ENCODE results near the gene MB.
"Not testable (repeated sequence)": the region's sequence is repeated elsewhere in the genome, so short reads cannot be mapped to it uniquely, and the experiment has no call there.

Gene MB

DNA sequence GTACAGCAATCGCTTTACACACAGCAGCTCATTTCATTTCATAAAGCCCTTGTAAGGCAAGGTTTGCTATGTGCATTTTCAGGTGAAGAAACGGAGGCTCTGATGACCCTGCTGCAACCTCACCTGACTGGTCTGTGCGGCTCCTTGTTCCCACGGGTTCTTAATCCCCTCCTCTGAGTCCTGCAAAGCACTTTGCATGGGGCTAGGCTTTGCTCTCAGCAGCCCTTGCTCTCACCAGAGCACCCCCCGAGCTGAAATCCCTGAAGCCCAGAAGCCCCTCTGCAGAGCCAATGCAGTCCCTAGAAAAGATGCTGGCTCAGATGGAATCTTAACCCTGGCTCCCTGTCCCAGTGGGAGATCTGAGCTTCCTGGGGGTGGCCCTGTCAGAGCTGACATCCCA, 20.1 kb upstream of the MB start:
- no peak for DNase-seq (ENCODE audit: low read depth)

GRCh38 chr22:35634943-35635540, 17.9 kb upstream of the MB start:
- DNase-seq (ENCODE audit: low read depth), result no peak

DNA sequence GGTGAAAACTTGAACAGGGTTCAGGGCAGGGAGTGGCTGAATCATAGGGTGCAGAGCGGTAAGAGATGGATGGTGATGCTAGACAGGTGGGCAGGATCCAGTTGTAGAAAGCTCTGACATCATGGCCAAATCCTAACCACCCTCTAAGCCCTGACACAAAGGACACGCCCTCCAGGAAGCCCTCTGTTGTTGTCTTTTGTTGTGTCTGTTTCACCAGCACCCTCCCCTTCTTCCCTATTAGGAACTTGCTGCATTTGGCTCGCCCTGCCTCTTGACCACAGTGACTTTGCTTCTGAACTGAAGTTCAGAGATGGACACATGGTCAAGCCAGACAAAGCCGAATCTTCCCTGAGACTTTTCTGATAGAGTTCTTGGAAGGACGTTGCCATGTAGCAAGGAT, 16.9 kb upstream of the MB start:
- no peak for DNase-seq (ENCODE audit: low read depth)

- no peak for DNase-seq (ENCODE audit: low read depth)
Observed at GRCh38 chr22:35633520-35633919, 16.4 kb upstream of the MB start.

- no peak for DNase-seq (ENCODE audit: low read depth)
Observed at GRCh38 chr22:35632935-35633334, 15.8 kb upstream of the MB start.

- no peak for DNase-seq (ENCODE audit: low read depth)
Observed at GRCh38 chr22:35631597-35631996, 14.5 kb upstream of the MB start.

DNA sequence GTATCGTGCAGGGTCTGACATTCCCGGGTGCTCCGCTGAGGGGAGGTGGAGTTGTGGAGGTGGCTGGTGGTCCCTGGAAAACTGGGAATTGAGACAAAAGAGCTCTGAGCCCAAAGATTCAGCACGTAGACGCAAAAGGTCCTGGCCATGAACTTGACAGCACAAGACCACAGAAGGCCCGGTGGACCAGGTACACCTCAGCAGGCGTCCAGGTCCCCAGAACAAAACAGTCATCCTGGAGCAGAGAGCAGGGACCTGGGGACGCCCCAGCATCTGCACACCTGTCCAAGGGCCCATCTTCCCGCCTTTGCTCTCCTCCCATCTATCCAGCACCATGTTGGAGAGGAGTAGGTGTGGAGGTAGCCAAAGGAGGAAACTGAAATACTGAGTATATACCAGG, 13.8 kb upstream of the MB start:
- DNase-seq (ENCODE audit: low read depth), result no peak

DNA sequence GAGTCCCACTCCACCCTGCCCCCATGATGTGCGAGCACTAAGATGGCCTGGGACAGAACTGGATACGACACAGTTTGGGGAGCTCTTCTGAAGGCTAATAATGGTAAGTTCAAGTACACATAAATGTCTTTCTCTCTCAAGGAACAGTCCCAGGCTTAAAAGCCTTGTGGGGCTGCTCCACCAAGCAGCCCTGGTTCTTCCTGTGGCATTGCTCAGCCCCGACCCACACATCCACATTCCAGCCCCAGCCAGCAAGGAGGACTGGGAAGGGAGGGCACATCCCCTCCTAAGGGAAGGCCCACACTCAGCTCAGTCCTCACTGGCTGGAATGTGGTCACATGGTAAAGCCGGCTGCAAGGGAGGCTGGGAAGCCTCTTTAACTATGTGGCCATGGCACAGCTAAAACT, 13.3 kb upstream of the MB start:
- DNase-seq (ENCODE audit: low read depth), result no peak

DNA sequence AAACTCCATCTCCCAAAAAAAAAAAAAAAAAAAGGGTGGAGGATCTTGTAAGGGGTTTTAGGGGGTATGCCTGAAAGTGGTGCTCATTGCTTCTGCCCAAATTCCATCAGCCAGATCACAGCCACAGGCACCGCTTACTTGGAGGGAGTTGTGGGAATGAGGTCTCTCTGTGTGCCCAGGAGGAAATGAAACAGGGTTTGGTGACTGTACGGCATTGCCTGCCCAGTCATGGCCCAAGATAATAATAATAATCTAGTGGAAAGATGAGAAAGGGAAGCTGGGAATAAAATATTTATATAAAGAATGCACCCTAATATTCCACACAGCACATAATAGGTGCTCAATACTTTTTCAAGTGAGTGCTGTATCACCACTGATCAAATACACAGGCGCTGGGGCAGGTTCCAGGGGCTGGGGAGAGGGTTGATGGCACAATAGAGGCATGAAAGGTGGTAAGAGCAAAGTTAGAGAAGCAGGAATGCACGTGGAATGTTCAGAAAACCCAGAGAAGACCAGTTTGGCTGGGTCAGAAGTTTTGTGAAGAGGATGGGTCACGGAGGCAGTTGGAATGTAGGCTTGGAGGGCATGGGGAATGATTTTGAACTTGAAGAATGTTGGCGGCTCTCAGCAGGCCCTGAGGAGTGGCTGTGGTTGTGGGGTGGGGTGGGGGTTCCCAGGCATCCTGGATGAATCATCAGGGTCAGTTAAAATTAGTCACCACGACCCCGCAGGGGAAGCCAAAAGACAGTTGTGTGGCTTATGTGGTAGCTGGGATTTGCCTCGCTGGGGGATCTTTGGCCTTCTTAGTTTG, 12.5 kb upstream of the MB start:
- DNase-seq (ENCODE audit: low read depth), result no peak

- DNase-seq (ENCODE audit: low read depth), result no peak
Observed at GRCh38 chr22:35628732-35629131, 11.6 kb upstream of the MB start.

DNA sequence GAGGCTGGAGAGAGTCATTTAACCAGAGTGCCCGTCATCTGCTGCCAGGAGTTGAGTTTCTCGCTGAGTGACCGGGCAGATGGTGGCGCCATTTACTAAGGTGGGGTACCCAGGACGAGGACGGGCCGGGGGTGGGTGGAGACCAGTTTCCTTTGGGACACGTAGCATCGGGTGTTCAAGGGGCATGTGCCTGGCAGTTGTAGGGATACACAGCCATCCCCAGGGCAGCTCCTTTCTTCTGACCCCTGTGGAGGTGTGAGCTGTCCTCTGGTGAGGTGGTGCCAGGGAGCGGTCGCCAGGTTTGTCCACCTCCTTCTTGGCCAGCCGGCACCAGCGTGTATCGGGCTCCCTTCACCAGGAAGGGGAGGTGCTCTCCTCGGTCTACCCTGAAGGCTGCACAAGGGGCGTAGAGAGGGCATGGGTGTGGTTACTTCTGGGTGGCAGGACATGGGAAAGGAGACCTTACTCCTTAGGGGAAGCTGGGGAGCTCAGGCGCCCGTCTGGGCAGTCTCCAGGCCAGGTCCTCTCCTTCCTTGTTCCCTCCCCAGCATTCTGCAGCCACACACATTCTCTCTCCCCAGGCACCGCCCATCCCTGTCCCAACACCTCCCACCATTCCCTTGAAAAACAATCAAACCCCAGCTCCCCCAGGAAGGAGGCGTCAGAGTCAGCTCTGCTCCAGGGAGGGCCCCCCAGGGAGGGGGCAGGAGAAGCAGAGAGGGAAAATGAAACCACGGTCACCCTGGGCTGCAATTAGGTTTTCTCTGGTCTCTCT, 10.3 kb upstream of the MB start:
- DNase-seq (ENCODE audit: low read depth), result peak; percentile 41

DNA sequence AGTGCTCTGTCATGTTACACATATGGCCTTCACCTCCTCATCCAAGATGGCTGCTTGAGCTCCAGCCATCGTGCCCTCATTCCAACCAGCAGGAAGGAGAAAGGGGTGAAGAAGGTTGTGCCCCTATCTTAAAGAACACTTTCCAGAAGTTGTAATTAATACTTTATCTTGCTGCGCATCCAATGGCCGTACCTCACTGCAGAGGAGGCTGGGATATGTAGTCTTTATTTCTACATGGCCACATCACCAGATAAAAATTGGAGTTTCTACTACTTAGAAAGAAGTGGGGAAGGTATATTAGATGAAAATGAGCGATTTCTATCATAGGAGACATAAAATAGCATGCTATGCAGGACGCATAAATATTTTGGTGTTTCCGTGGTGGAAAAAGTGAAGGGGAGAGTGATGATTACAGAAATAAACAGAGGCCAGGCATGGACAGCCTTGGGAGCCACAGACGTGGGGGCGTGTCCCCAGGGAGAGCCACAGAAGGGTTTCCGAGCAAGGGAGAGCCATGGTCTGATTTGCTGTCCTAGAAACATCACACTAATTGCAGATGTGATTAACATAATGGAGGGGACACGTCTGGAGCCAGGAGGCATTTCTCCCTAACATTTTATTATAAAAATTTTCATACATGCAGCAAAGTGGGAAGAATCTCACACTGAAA, 8.8 kb upstream of the MB start:
- no peak for DNase-seq (ENCODE audit: low read depth)

DNA sequence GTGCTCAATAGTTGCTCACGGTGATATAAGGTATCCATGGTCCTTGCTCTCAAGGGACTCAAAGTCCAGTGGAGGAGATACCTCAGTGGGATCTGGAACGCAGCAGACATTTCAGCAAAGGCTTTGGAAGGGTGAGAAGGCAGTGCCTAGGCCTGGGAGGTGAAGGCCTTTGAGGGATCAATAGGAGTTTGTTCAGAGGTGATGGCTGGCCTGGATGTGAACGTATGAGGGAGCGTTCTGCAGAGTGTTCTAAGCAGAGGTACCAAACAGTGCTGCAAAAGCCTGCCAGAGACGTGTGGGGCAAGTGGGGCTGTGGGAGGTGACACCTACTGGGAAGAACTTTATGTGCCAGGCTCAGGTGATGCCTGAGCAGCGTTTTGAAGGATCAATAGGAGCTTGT, 7.4 kb upstream of the MB start:
- DNase-seq (ENCODE audit: low read depth), result no peak

GRCh38 chr22:35623885-35624284, 6.8 kb upstream of the MB start:
- not testable (repeated sequence) for DNase-seq (ENCODE audit: low read depth)

DNA sequence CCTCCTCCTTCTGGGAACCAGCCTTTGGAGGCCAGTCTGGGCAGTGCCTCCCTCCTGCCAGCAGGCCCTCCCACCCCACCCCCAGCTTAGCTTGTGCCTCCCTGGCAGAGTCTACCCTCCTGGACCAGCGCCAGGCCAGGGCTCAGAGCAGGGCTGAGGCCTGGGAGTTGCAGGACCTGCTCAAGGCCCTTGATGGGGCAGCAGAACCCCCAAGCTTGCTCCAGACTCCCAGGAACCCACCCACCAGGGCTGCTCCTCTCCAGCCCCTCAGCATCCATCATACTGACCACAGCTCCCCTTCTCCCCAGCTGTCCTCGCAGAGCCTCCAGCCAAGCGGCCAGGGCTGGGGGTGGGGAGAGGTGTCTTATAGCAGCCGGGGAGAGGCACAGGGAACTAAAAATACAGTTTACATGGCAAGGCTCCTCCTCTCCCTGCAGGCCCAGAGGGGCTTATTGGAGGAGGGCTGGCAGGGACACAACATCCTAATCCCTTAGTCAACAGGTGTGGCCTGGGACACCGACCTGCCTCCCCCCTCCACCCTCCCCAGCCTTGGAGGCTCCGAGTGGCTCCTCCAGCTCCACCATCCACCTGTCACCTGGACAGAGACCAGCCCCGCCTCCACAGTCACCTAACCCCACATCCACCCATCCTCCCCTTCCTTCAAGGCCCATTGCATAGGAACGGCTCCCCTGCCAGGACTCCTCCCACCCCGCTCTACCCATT, 5.2 kb upstream of the MB start:
- DNase-seq (ENCODE audit: low read depth), result no peak

DNA sequence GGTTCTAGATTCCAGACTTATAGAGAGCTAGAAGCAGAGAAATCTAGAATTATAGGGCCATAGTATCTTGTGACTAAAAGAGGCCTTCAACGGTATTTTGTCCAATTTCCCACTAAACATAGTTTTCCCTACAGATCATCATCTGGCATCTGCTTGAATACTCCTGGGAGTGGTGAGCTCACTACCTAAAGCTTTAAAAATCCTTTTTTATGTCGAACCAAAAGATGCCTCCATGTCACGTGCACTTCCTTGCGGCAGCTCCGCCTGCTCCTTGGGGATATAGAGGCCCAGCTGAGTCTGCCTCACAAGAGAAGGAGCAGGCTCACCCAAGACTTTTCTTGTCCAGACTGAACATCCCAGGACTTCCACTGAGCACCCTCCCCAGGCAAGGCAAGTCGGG, 4.3 kb upstream of the MB start:
- no peak for DNase-seq (ENCODE audit: low read depth)

DNA sequence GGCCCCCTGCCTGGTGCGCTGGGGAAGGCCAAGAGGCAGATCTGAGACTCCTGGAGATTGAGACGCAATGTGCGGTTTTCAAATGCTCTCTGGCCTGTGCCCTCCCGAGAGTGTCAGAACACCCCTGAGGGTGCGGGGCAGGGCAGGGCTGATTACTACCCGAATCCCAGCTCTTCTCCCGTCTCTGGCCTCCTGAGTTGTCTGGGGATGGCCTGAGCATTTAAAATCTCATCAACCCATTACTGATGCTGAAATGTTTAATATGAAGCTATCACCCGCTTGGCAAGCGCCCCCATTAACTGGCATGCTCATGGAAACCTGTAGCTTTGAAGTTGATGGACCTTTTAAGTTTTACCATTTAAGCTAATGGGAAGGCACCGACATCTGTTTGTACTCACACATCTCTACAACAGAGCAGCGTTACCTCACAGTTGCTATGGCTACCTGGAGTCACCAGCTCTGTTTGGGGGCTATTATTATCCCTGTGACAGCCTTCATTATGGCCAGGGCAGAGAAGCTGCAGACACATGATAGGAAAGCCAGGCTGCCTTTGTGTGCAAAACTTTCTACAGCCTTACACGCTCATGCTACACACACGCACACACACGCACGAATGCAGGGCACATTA, 3.6 kb upstream of the MB start:
- DNase-seq (ENCODE audit: low read depth), result no peak

DNA sequence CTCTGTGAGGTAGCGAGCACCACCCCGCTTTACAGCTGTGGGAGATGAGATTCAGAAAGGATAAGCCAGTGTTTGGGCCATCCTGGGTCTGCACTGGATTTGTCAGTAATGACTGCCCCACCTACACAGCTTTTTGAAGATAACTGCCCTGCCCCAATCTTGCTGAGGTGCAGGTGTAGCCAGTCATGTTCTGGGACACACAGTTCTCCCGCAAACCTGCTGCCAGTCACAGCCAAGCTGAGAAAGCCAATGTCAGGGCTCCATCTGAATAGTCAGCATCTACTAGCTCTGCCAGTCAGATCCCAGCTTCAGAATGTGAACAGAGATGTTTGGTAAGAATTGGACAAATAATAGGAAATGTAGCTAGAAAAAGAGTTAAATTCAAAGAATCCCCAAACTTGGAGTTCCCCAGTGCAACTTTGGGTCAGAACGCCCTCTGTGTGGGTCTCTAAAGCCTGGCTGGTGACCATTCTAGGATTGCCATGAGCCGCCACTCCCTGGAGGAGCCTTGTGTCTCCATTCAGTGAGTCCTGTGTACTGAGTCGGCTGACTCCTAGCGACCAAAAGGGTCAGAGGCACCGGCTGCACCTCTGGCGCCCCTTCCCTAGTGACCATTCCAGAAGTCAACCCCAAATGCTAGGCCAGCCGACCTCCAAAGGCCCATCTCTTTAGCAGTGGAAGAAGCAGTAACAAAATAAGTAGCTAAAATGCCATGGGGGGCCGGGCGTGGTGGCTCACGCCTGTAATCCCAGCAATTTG, 2.4 kb upstream of the MB start:
- no peak for DNase-seq (ENCODE audit: low read depth)

DNA sequence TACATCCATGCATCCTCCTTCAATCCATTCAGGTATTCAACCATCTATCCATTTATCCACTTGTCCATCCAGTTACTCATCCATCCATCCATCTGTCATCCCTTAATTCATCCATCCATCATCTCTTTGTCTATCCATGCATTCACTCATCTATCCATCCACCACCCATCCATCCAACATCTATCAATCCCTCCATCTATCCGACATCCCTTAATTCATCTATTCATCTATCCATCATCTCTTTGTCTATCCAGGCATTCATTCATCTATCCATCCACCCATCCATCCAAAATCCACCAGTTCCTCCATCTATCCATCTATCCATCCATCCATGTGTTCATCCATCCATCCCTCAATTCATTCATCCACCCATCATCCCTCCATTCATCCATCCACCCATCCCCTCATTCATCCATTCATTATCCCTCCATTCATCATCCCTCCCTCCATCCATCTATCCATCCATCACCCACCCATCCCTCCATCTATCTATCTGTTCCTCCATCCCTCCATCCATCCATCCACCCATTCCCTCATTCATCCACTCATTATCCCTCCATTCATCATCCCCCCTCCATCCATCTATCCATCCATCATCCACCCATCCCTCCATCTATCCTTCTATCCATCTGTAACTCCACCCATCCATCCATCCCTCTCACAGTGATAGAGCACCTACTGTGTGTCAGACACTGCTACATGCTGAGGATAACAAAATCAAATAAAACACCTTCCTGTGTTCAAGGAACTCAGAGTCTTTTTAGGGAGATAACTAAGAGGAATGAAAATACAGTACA, 1.5 kb upstream of the MB start:
- no peak for DNase-seq (ENCODE audit: low read depth)

- DNase-seq (ENCODE audit: low read depth), result no peak
Observed at GRCh38 chr22:35616043-35616442, 1.1 kb downstream of the MB start.
